ES-I3 (cell line): Measurements from ENCODE around the gene AKT1S1.

Source experiments
- H3K36me3 ChIP-seq: 2 replicates; pipeline ENCODE4 v1.6.1; 2013; ENCODE audit warnings: mild to moderate bottlenecking, low read length, control low read depth, moderate library complexity; ENCODE audit not compliant: insufficient read depth
- H3K4me1 ChIP-seq: 2 replicates; pipeline ENCODE4 v1.6.1; 2013; ENCODE audit warnings: mild to moderate bottlenecking, control low read depth, low read length; ENCODE audit not compliant: insufficient read depth
- H3K9ac ChIP-seq: 2 replicates; pipeline ENCODE4 v1.6.1; 2013; ENCODE audit warnings: low read depth, mild to moderate bottlenecking, low read length, moderate library complexity
- H3K9me3 ChIP-seq: 2 replicates; pipeline ENCODE4 v1.6.1; 2013; ENCODE audit warnings: mild to moderate bottlenecking, low read length, moderate library complexity; ENCODE audit not compliant: control insufficient read depth, insufficient read depth

Gene AKT1S1

DNA sequence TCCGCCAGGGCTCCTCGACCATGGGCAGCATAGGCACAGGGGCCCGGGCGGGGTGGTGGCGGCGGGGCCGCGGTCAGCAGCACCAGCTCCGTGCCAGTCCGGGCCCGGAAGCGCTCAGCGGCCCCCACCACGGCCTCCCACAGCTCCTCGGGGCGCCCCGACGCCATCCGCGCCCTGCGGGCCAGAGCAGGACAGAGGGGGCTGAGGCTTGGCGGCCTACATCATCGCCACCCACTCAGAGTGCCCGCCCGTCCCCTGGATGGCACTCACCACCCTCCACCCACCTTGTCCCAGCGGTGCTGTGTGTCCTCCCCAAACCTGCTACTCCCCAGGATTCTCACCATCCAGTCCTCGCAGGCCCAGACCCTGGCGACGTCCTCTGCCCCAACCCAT, 4.0 kb downstream of the AKT1S1 start:
- Histone ChIP-seq H3K4me1 (no peaks in the 10 kb centered on the region; the same call in 1 of the 2 replicates), H3K9me3 (no peaks in the 10 kb centered on the region), H3K9ac (no peak overlapping the region), H3K36me3 (no peaks in the 10 kb centered on the region)

DNA sequence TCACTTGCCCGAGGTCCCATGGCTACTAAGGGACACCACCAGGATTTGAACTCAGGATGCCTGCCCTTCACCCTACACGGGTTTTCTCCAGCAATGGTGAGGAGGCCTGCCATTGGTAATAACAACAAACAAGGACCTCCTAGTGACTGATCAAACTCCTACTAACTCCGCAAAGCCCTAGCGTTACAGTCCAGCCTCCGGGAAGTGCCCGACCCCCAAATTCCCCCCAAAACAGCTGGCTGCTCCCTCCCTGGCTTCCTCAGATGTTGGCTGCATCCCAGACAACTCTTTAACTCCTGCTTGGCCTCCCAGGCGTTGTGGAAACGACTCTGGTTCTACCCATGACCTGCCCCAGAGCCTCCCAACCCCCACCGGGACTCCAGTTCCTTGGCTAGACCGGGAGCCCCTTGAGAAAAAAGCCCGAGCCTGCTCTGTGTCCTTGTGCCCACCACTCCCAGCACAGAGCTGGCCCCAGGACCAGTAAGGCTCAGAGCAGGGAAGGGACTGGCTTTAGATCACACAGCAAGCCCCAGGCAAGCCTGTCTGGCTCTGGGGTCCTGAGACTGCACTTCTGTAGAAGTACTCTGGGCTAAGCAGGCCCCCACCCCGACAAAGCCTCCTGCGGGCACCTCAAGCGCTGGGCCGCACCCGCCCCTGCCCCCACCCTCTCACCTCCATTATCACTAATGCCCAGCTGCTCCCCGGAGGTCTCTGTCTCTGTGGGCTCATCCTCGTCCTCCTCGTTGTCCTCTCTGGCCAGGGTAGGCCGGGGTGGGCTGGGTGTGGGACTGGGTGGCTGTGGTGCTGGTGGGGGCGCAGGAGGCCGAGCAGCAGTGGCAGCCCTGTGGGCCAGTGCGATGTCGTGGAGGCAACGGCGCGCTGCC, 4.7 kb downstream of the AKT1S1 start:
- Histone ChIP-seq H3K9me3 (no peaks in the 10 kb centered on the region), H3K9ac (no peak overlapping the region), H3K36me3 (no peaks in the 10 kb centered on the region), H3K4me1 (no peaks in the 10 kb centered on the region; the same call in 1 of the 2 replicates)

DNA sequence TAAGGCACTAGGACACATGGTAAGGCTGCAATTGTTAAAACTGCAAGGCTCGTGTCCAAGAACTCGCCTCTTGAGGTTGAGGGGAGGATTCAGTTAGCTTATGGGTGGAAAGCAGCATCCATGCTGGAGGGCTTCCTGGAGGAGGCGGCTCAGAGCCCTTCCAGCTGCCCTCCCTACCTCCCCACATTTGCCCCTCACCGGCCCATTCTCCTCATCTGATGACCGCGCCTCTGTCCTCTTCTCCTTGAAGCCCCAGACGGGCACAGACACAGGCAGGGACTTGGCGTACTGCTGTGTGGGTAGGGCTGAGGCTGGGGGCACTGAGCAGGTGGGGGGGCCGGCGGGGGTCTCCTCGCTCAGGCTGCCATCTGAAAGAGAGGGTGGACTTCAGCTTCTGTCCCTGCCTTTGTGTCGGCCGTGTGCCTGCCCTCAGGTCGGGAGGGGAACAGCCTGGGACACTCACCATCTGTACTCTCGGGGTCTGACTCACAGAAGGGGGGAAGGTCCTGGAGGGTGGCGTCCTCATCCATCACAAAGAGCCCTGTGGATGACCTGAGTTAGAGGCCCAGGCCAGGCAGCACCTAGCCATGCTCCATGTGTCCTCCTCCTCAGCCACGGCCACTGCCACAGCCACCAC, 5.7 kb downstream of the AKT1S1 start:
- Histone ChIP-seq H3K4me1 (no peaks in the 10 kb centered on the region; the same call in 1 of the 2 replicates), H3K9me3 (no peaks in the 10 kb centered on the region), H3K36me3 (no peaks in the 10 kb centered on the region), H3K9ac (no peak overlapping the region)

DNA sequence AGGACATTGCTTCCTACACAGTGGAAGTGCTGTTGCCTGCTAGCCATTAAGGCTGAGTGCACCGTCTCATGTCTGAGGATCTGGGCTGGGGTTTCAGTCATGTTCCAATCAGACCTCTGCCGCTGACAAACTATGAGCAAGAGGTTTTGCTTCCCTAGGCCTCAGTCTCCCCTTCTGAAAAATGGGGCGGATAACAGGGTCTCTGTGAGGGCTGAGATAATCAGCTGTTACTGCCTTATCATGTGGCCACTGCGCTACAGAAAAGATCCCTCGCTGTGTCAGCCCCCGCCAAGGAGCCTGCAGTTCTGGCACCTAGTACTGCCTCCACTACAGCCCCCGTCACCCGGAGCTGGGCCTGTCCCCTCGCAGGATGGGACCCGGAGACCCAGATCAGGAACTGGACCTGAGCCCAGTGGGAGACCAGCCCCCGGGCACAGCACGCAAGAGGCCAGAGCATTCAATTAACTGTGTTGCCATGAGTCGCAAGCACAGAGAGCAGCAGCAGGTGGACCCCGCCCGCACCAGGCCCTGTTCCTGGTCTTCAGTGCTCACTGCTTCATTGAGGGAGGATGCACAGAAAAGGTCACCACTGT, 6.8 kb downstream of the AKT1S1 start:
- no peaks in the 10 kb centered on the region; the same call in 1 of the 2 replicates for H3K4me1 ChIP-seq
- no peaks in the 10 kb centered on the region for H3K9me3 ChIP-seq
- H3K9ac ChIP-seq = peak overlapping the region; percentile 59
- no peaks in the 10 kb centered on the region for H3K36me3 ChIP-seq

DNA sequence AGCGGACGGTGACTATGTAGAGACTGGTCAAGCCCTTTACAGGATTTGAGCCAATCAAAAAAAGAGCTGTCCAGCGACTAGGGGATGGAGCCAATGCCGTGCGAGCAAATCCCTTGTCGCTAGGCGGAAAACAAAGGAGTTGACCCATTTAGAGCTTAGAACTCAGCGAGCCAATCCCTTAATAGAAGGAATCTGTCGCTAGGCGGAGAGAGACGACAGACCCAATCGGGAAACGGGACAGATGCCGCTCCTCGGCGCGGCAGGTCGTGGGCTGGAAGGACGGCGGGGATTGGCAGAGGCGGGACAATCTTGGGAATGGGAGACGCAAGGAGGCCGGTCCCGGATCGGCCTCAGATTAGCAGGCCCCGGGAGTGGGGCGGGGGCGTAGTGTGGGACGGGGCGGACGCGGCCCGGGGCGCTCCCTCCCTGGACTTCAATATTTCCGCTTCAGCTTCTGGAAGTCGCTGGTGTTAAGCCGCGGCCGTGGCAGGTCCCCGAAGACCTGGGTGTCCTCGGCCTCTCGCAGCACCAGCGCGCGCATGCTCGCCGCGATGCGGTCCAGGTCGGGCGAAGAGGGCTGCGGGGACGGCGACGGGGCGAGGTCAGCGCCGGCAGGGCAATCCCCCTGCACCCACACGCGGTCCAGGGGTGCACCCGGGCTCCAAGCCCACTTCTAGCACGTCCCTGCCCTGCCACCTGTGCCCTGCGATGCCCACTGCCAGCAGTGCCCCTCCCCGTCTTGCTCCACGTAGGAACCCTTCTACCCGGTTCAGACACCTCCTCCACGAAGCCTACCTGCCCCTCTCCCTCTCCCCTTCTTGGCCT, 7.5 kb downstream of the AKT1S1 start:
- no peaks in the 10 kb centered on the region; the same call in 1 of the 2 replicates for H3K4me1 ChIP-seq
- peaks cover 2% of the 10 kb centered on the region; the same call in 1 of the 2 replicates for H3K36me3 ChIP-seq
- no peaks in the 10 kb centered on the region for H3K9me3 ChIP-seq
- H3K9ac ChIP-seq = peak overlapping the region; percentile 59

DNA sequence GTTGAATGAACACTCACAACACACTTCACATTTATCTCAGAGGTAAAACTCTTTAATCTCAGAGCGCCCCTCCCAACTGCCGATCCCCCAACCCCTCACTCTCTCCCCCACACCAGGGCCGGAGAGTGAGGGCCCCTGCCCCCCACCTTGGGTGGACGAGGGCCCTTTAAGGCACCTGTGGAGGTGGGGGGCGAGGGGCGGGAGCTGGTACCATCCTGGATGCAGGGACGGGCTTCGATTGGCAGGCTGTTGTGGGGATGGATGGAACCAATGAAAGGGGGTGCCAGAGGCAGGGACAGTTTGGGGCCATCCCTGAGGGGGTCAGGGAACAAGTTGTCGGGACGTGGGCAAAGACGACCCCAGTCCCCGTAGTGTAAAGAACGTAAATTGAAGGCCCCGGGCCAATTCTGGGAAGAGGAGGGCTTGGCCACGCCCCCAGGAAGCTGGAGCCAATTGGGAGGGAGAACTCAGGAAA, 8.1 kb downstream of the AKT1S1 start:
- Histone ChIP-seq H3K9me3 (no peaks in the 10 kb centered on the region), H3K4me1 (no peaks in the 10 kb centered on the region; the same call in 1 of the 2 replicates), H3K9ac (peak overlapping the region; percentile 49; the same call in 1 of the 2 replicates), H3K36me3 (peaks cover 7% of the 10 kb centered on the region; the same call in 1 of the 2 replicates)

DNA sequence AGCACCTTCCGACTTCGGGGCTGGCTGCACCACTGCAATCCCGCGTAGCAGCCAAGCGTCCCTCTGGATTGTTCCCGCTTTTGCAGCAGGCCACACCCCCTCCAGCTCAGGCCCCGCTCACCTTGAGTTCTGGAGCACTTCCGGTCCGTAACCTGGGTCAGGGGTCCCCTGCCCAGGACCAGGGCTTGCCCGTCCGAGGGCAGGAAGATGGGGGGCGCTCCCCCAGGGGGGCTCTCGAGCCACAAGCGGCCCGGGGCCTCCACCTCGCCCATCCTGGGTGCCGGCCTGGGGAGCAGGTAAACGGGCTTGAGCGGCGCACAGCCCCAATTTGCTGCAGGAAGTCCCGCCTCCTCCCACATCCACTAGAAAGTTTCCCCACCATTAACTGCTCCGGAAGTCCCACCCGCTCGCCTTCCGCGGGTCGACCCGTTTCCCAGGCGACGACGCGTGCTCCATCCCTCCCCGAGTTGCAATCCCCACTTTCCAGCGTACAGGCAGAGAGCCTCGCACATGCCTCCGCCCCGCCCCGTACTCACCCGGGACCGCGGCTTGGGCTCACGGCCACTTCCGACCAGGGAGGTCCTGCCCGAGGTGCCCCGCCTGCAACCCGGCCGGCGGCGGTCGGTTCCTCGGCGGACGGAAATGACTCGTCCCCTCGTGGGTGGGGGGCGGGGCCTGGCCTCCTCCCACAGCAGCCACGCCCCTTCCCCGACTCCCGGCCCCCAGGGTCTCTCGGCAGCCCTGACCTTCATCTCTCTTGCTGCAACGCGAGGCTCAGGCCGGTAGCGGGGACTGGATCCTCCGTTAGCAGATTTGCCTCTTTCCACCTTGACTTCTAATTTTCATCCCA, 10.0 kb downstream of the AKT1S1 start, which contains the start of gene PNKP:
Gene PNKP, minus strand, starts transcription at position 644 of the 850 bp plus-strand sequence. Its CDS starts 372 bp downstream, at position 272.
- Histone ChIP-seq H3K9me3 (no peaks in the 10 kb centered on the region), H3K36me3 (peaks cover 10% of the 10 kb centered on the region; the same call in 1 of the 2 replicates), H3K4me1 (no peaks in the 10 kb centered on the region; the same call in 1 of the 2 replicates), H3K9ac (peak within 1 kb of the TSS; percentile 84)

DNA sequence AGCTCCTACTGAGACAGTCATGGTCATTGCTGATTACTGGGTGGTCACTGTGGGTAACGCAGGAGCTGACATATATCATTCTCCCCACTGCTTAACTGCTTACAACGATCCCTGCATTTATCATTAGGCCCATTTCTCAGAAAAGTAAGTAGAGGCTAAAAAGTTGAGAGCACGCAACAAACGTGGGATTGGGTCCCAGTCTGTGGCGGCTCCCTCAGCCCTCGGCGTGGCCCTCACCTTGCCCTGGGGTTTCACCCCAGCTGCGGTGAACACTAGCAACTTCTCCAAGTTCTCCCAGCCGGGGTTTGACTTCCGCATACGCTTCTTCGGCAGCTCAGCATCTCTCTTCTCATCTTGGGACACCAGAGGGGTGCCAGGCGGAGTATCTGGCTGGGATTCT, 12.3 kb downstream of the AKT1S1 start:
- Histone ChIP-seq H3K9ac (no peak overlapping the region), H3K36me3 (peaks cover 10% of the 10 kb centered on the region), H3K4me1 (no peaks in the 10 kb centered on the region; the same call in 1 of the 2 replicates)

DNA sequence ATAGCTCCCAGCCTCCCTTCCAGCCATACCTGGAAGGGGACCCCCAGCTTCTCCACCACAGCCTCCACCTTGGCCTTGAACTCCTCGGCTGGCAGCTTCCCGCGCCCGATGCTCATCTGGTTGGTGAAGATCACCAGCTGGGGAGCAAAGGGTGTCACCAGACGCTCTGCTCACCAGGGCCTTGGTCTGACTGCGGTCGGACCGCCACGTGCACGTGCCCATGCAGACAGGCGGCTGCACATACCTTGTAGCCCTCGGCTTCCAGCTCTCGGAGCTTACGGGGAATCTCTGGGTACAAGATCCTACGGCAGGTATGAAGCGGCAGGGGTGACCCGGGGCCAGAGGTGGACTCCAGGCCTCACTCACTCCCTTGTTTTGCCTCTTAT, 13.2 kb downstream of the AKT1S1 start:
- no peaks in the 10 kb centered on the region; the same call in 1 of the 2 replicates for H3K4me1 ChIP-seq
- H3K9ac ChIP-seq = no peak overlapping the region
- no peaks in the 10 kb centered on the region for H3K9me3 ChIP-seq
- H3K36me3 ChIP-seq = peaks cover 13% of the 10 kb centered on the region

More for the DNA sequence above, 12.3 kb downstream of the AKT1S1 start:
- H3K9me3 ChIP-seq = no peaks in the 10 kb centered on the region

DNA sequence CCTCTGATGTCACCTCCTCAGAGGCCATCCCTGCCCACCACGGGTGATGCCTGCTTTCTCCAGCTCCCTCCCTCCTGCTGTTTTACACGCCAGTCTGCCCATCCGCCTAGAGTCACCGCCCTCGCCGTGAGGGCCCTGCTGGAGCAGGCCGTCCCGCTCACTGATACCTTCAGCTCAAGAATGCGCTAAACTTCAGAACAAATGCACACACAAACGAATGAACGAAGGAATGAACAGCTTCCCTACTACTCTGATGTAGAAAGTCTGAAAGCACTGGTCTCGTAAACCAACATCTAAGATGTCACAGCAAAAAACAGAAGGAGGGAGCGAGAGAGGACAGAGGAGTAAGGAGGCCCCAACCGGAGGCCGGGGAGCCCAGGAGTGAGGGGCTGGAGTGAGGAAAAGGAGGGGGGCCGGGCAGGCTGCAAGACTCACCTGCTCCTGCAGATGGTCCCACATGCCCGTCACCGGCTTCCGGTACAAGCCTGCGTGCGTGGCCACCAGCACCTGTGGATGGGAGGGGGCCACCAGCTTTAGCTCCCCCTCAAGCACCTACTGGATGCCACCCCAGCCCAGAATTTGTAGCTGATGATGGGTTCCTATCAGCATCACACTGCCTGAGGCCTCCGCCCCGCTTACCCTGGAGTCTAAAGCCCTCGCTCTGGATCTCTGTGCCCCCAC, 13.8 kb downstream of the AKT1S1 start:
- Histone ChIP-seq H3K36me3 (peaks cover 13% of the 10 kb centered on the region), H3K9me3 (no peaks in the 10 kb centered on the region), H3K9ac (no peak overlapping the region), H3K4me1 (no peaks in the 10 kb centered on the region; the same call in 1 of the 2 replicates)

DNA sequence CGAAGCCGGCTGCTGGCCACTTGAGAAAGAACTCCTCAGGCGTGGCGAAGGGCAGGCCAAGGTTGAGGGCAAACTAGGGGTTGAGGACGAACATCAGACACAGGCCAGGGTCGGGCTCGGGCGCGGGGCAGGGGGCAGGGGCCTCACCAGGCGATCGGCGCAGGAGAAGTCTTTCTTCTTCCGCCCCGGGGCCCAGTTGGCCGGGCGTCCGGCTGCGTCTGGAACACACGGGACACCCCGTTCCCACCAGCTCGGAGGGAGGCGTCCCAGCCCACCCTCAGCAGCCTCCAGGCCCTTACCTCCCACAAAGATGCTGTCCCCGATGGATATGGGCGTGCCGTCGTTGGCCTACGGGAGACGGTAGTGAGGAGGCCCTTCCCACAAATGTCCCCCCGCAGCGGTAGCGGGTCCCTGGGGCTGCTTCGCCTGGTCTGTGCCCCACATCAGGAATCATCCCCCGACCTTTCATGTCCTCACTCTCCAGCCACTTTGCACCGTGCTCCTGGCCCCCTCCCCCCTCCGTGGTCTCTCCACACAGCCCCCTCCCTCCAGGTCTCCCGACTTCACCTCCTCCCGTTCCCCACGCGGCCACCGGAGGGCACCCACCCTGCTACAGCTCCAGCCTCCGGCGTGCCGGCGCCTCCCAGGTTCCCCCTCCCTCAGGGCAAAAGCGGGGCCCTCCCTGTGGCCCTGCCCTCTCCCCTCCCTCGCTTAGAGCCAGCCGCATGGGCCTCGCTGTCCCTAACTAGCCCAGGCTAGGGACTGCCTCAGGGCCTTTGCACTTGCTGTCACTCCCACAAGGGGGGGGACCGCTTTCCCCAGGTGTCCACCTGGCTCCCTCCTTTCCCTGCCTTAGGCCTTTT, 14.5 kb downstream of the AKT1S1 start:
- peaks cover 13% of the 10 kb centered on the region for H3K36me3 ChIP-seq
- H3K9me3 ChIP-seq = no peaks in the 10 kb centered on the region
- no peaks in the 10 kb centered on the region; the same call in 1 of the 2 replicates for H3K4me1 ChIP-seq
- no peak overlapping the region for H3K9ac ChIP-seq
